ENCODE data around the gene NEO1. TPM values are rescaled to one million over a fixed set of nuclear protein-coding genes. Genes with fewer than 3 reads are reported as not detected.
A peak's percentile ranks its signal among the peaks of the same experiment; 100 is the strongest.

Gene NEO1
- polyA plus RNA-seq, 6 donors from 2014 or later: 0.48 to 2.1 (median 0.85) TPM; not detected in 1

- Mint-ChIP-seq H3K4me1 (peaks cover 0 to 3% (median 0%) of the 10 kb centered on the region in 3 donors), H3K27me3 (peaks cover 24 to 44% (median 41%) of the 10 kb centered on the region in 3 donors), H3K27ac (no peak overlapping the region), H3K4me3 (no peak overlapping the region), H3K9me3 (no peaks in the 10 kb centered on the region), H3K36me3 (no peaks in the 10 kb centered on the region)
- no peak for ATAC-seq (ENCODE audit: low read depth in 2 of 2)
- DNase-seq: no peak
These were observed 31.1 kb upstream of the NEO1 start for GRCh38 chr15:73021139-73021621.

- Mint-ChIP-seq H3K4me3 (no peak overlapping the region), H3K9me3 (no peaks in the 10 kb centered on the region), H3K36me3 (no peaks in the 10 kb centered on the region), H3K27me3 (peaks cover 28 to 53% (median 50%) of the 10 kb centered on the region in 3 donors), H3K27ac (peak overlapping the region in 1 of 6 donors; percentile 22), H3K4me1 (peaks cover 0 to 3% (median 0%) of the 10 kb centered on the region in 3 donors)
- DNase-seq: no peak
- no peak for ATAC-seq (ENCODE audit: low read depth in 2 of 2)
These were observed 30.1 kb upstream of the NEO1 start for GRCh38 chr15:73022161-73022560.

GRCh38 chr15:73023071-73023470 is 29.2 kb upstream of the NEO1 start:
- Mint-ChIP-seq H3K9me3 (no peaks in the 10 kb centered on the region), H3K27me3 (peaks cover 34 to 62% (median 59%) of the 10 kb centered on the region in 3 donors), H3K4me1 (peaks cover 0 to 3% (median 0%) of the 10 kb centered on the region in 3 donors), H3K4me3 (no peak overlapping the region), H3K36me3 (no peaks in the 10 kb centered on the region), H3K27ac (no peak overlapping the region)
- DNase-seq: no peak
- ATAC-seq (ENCODE audit: low read depth in 2 of 2): no peak

- no peak for ATAC-seq (ENCODE audit: low read depth in 2 of 2)
- H3K27me3 Mint-ChIP-seq: peaks cover 33 to 61% (median 53%) of the 10 kb centered on the region in 3 donors
- no peak overlapping the region for H3K4me3 Mint-ChIP-seq
- no peak for DNase-seq
- no peak overlapping the region for H3K27ac Mint-ChIP-seq
- H3K9me3 Mint-ChIP-seq: no peaks in the 10 kb centered on the region
- no peaks in the 10 kb centered on the region for H3K36me3 Mint-ChIP-seq
- H3K4me1 Mint-ChIP-seq: peaks cover 0 to 3% (median 0%) of the 10 kb centered on the region in 3 donors
These were observed 28.1 kb upstream of the NEO1 start for GRCh38 chr15:73024168-73024567.

GRCh38 chr15:73026511-73027054 is 25.7 kb upstream of the NEO1 start:
- peaks cover 0 to 2% (median 0%) of the 10 kb centered on the region in 7 donors for H3K9me3 Mint-ChIP-seq
- ATAC-seq (ENCODE audit: low read depth in 2 of 2) (no peak), DNase-seq (no peak)
- H3K36me3 Mint-ChIP-seq: no peaks in the 10 kb centered on the region
- H3K27ac Mint-ChIP-seq: no peak overlapping the region
- H3K4me3 Mint-ChIP-seq: no peak overlapping the region
- peaks cover 40 to 50% (median 42%) of the 10 kb centered on the region in 3 donors for H3K27me3 Mint-ChIP-seq
- peaks cover 0 to under 1% (median 0%) of the 10 kb centered on the region in 3 donors for H3K4me1 Mint-ChIP-seq

GRCh38 chr15:73028031-73028430 is 24.2 kb upstream of the NEO1 start:
- no peaks in the 10 kb centered on the region for H3K36me3 Mint-ChIP-seq

GRCh38 chr15:73028831-73029451 is 23.3 kb upstream of the NEO1 start:
- Mint-ChIP-seq H3K27me3 (peaks cover 41 to 42% (median 42%) of the 10 kb centered on the region in 3 donors), H3K27ac (no peak overlapping the region), H3K4me1 (no peaks in the 10 kb centered on the region), H3K9me3 (peaks cover 0 to 3% (median 0%) of the 10 kb centered on the region in 7 donors), H3K4me3 (no peak overlapping the region), H3K36me3 (no peaks in the 10 kb centered on the region)
- ATAC-seq (ENCODE audit: low read depth in 2 of 2): no peak
- DNase-seq: no peak

More at GRCh38 chr15:73028031-73028430, 24.2 kb upstream of the NEO1 start:
- no peak for ATAC-seq (ENCODE audit: low read depth in 2 of 2)
- Mint-ChIP-seq H3K9me3 (peaks cover 0 to 3% (median 0%) of the 10 kb centered on the region in 7 donors), H3K4me3 (no peak overlapping the region), H3K27ac (peak overlapping the region in 1 of 6 donors; percentile 35), H3K27me3 (peaks cover 38 to 42% (median 41%) of the 10 kb centered on the region in 3 donors), H3K4me1 (no peaks in the 10 kb centered on the region)
- DNase-seq: no peak

GRCh38 chr15:73030122-73030679 is 22.1 kb upstream of the NEO1 start:
- H3K4me1 Mint-ChIP-seq: no peaks in the 10 kb centered on the region
- H3K4me3 Mint-ChIP-seq: no peak overlapping the region
- H3K36me3 Mint-ChIP-seq: no peaks in the 10 kb centered on the region
- no peak for ATAC-seq (ENCODE audit: low read depth in 2 of 2)
- peaks cover 0 to 3% (median 0%) of the 10 kb centered on the region in 7 donors for H3K9me3 Mint-ChIP-seq
- H3K27me3 Mint-ChIP-seq: peaks cover 38 to 46% (median 38%) of the 10 kb centered on the region in 3 donors
- DNase-seq: no peak
- H3K27ac Mint-ChIP-seq: no peak overlapping the region

GRCh38 chr15:73031648-73032047 is 20.6 kb upstream of the NEO1 start:
- no peaks in the 10 kb centered on the region for H3K4me1 Mint-ChIP-seq
- H3K27me3 Mint-ChIP-seq: peaks cover 30 to 40% (median 35%) of the 10 kb centered on the region in 3 donors
- H3K27ac Mint-ChIP-seq: no peak overlapping the region
- no peak overlapping the region for H3K4me3 Mint-ChIP-seq
- no peak for ATAC-seq (ENCODE audit: low read depth in 2 of 2)
- peaks cover 0 to 3% (median 0%) of the 10 kb centered on the region in 7 donors for H3K9me3 Mint-ChIP-seq
- no peak for DNase-seq
- H3K36me3 Mint-ChIP-seq: no peaks in the 10 kb centered on the region

GRCh38 chr15:73033611-73034010 is 18.7 kb upstream of the NEO1 start:
- peaks cover 0 to 3% (median 0%) of the 10 kb centered on the region in 7 donors for H3K9me3 Mint-ChIP-seq
- H3K27me3 Mint-ChIP-seq: peaks cover 16 to 28% (median 20%) of the 10 kb centered on the region in 3 donors
- no peaks in the 10 kb centered on the region for H3K4me1 Mint-ChIP-seq
- no peak for DNase-seq
- no peaks in the 10 kb centered on the region for H3K36me3 Mint-ChIP-seq
- no peak for ATAC-seq (ENCODE audit: low read depth in 2 of 2)
- no peak overlapping the region for H3K4me3 Mint-ChIP-seq
- no peak overlapping the region for H3K27ac Mint-ChIP-seq

- Mint-ChIP-seq H3K27me3 (peaks cover 16 to 34% (median 26%) of the 10 kb centered on the region in 3 donors), H3K36me3 (no peaks in the 10 kb centered on the region), H3K4me3 (no peak overlapping the region), H3K9me3 (peaks cover 0 to 3% (median 0%) of the 10 kb centered on the region in 7 donors), H3K4me1 (no peaks in the 10 kb centered on the region), H3K27ac (no peak overlapping the region)
- ATAC-seq (ENCODE audit: low read depth in 2 of 2): no peak
- DNase-seq: no peak
These were observed 18.0 kb upstream of the NEO1 start for GRCh38 chr15:73034221-73034620.

- no peaks in the 10 kb centered on the region for H3K36me3 Mint-ChIP-seq
- no peak for ATAC-seq (ENCODE audit: low read depth in 2 of 2)
- H3K27me3 Mint-ChIP-seq: peaks cover 10 to 33% (median 27%) of the 10 kb centered on the region in 3 donors
- no peaks in the 10 kb centered on the region for H3K4me1 Mint-ChIP-seq
- DNase-seq: no peak
- no peak overlapping the region for H3K4me3 Mint-ChIP-seq
- no peak overlapping the region for H3K27ac Mint-ChIP-seq
- peaks cover 0 to 3% (median 0%) of the 10 kb centered on the region in 7 donors for H3K9me3 Mint-ChIP-seq
These were observed 17.0 kb upstream of the NEO1 start for GRCh38 chr15:73035221-73035620.

GRCh38 chr15:73038220-73038619 is 14.0 kb upstream of the NEO1 start:
- DNase-seq (no peak), ATAC-seq (ENCODE audit: low read depth in 2 of 2) (no peak)
- Mint-ChIP-seq H3K4me1 (no peaks in the 10 kb centered on the region), H3K27ac (no peak overlapping the region), H3K9me3 (no peaks in the 10 kb centered on the region), H3K4me3 (no peak overlapping the region), H3K27me3 (peaks cover 0 to 18% (median 17%) of the 10 kb centered on the region in 3 donors), H3K36me3 (no peaks in the 10 kb centered on the region)

- H3K4me1 Mint-ChIP-seq: peaks cover 0 to 2% (median 0%) of the 10 kb centered on the region in 3 donors
- H3K9me3 Mint-ChIP-seq: no peaks in the 10 kb centered on the region
- H3K27ac Mint-ChIP-seq: no peak overlapping the region
- no peaks in the 10 kb centered on the region for H3K36me3 Mint-ChIP-seq
- ATAC-seq (ENCODE audit: low read depth in 2 of 2) (no peak), DNase-seq (no peak)
- H3K4me3 Mint-ChIP-seq: no peak overlapping the region
- peaks cover 29 to 32% (median 31%) of the 10 kb centered on the region in 3 donors for H3K27me3 Mint-ChIP-seq
These were observed 6.2 kb upstream of the NEO1 start for GRCh38 chr15:73046073-73046472.
